ENCODE results near the gene WWOX.

The WWOX gene

DNA sequence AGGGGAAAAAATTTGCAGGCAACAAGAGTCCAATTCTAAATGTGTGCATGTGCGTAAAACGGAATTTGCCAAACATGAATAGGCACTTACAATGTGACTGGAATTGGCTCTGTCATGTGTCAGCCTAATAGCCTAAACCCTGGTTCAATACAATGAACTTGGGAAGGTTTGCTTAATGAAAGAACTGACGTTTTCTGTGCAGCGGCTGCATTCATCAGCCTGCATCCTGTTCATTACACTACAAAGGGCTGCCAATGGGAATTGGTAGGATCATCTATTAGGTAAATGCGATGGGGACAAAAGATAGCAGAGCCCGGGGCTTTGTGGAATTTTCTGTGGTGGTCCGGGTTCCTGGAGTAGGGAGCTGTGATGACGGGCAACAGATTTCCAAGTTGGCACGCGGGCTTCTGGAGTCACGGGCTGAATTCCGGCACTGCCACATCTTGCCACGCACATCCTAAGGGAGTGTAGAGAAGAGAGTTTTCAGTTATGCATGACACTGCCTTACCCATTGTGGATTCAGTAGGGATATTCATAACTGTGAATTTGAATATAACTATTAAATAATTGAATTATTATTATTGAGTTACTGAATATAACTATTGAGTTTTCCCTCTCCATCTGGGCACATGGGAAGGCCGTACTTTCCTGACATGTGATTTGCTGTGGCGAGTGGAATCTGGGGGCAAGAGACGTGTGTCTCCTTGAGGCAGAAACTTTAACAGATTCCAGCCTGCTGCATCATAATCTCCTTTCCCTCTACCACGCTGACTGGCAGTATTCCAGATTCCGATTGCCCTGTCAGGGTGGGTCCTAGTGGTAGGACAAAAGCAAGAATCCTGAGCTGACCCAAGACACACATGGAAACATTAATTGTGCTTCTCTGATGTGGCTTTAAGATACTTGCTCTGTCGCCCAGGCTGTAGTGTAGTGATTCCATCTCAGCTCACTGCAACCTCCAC is 565.6 kb downstream of the WWOX start:
- no peak for DNase-seq
- H3K9me3 ChIP-seq, result no peaks in the 10 kb centered on the region
- intact Hi-C loops (cut with DNase I; ENCODE audit: low total_unique reads), result no loop called here
- H3K27me3 ChIP-seq, result no peaks in the 10 kb centered on the region
- H3K4me3 ChIP-seq, result no peak overlapping the region
- H3K36me3 ChIP-seq, result no peaks in the 10 kb centered on the region
- TF ChIP-seq CTCF (IDR thresholded peaks at IDR 0.05), result no peak
- H3K27ac ChIP-seq, result no peak overlapping the region
- H3K4me1 ChIP-seq, result peaks cover 0 to 15% (median 12%) of the 10 kb centered on the region in 4 donors

DNA sequence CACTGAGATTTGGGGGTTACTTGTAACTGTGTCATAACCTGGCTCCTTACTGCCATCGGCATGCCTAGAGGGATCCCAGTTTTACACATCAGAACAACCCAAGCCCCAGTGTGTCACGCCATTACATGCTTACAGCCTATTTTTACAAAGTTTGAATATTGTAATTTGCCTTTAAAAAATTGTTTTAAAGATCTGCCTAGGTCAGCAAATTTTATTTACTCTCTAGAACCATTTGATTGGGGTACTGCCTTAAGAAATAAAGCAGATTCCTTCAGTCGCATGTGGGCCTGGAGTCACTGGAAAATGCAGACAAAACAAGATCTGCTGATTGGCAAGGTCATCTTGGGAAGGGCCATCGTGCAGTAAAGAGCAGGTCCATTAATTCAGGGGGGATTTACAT is 566.9 kb downstream of the WWOX start:
- Histone ChIP-seq H3K27me3 (no peaks in the 10 kb centered on the region), H3K4me3 (no peak overlapping the region), H3K36me3 (no peaks in the 10 kb centered on the region), H3K9me3 (no peaks in the 10 kb centered on the region), H3K4me1 (peaks cover 0 to 23% (median 13%) of the 10 kb centered on the region in 4 donors), H3K27ac (no peak overlapping the region)
- TF ChIP-seq CTCF (IDR thresholded peaks at IDR 0.05), result no peak
- intact Hi-C loops (cut with DNase I; ENCODE audit: low total_unique reads), result no loop called here
- DNase-seq, result no peak

GRCh38 chr16:78667675-78668074 is 568.2 kb downstream of the WWOX start:
- H3K4me1 ChIP-seq, result peaks cover 0 to 23% (median 13%) of the 10 kb centered on the region in 4 donors
- H3K4me3 ChIP-seq, result no peak overlapping the region
- H3K36me3 ChIP-seq, result no peaks in the 10 kb centered on the region
- no peak for TF ChIP-seq CTCF (IDR thresholded peaks at IDR 0.05)
- no peaks in the 10 kb centered on the region for H3K27me3 ChIP-seq
- no peaks in the 10 kb centered on the region for H3K9me3 ChIP-seq
- intact Hi-C loops (cut with DNase I; ENCODE audit: low total_unique reads), result no loop called here
- no peak for DNase-seq
- no peak overlapping the region for H3K27ac ChIP-seq

- H3K36me3 ChIP-seq, result no peaks in the 10 kb centered on the region
- DNase-seq, result no peak
- no peaks in the 10 kb centered on the region for H3K27me3 ChIP-seq
- H3K27ac ChIP-seq, result no peak overlapping the region
- no peak overlapping the region for H3K4me3 ChIP-seq
- no peak for TF ChIP-seq CTCF (IDR thresholded peaks at IDR 0.05)
- H3K4me1 ChIP-seq, result peaks cover 0 to 27% (median 13%) of the 10 kb centered on the region in 4 donors
- no peaks in the 10 kb centered on the region for H3K9me3 ChIP-seq
- intact Hi-C loops (cut with DNase I; ENCODE audit: low total_unique reads), result no loop called here
Measured at GRCh38 chr16:78668393-78668792, 568.9 kb downstream of the WWOX start.

- no peaks in the 10 kb centered on the region for H3K9me3 ChIP-seq
- intact Hi-C loops (cut with DNase I; ENCODE audit: low total_unique reads), result no loop called here
- no peak for DNase-seq
- H3K36me3 ChIP-seq, result no peaks in the 10 kb centered on the region
- H3K4me1 ChIP-seq, result peaks cover 0 to 28% (median 13%) of the 10 kb centered on the region in 4 donors
- H3K4me3 ChIP-seq, result no peak overlapping the region
- no peaks in the 10 kb centered on the region for H3K27me3 ChIP-seq
- no peak for TF ChIP-seq CTCF (IDR thresholded peaks at IDR 0.05)
- H3K27ac ChIP-seq, result peak overlapping the region; percentile 31 to 48
Measured at GRCh38 chr16:78669994-78670393, 570.5 kb downstream of the WWOX start.

Data from tibial artery (tissue), 4 donors.